GM13976 (cell line): ENCODE measurements around the gene RGS7.
"Not testable (repeated sequence)": the region's sequence is repeated elsewhere in the genome, so short reads cannot be mapped to it uniquely, and the experiment has no call there.

Experiments used
- DNase-seq: peaks from one replicate; pipeline ENCODE4 v3.0.0; 2012; ENCODE audit warnings: low spot score
- CTCF ChIP-seq: IDR thresholded peaks from 2 replicates; pipeline ENCODE4 v1.5.1; 2012; ENCODE audit warnings: borderline replicate concordance, mild to moderate bottlenecking; ENCODE audit not compliant: insufficient read depth; ENCODE audit errors: extremely low read depth, missing control alignments, control extremely low read depth
- in situ Hi-C: fragments of 300-500 bp; cut with MboI; formaldehyde crosslinking; loops from one replicate; pipeline ENCODE4 v1.12.0; 2022; ENCODE audit warnings: low sequenced_read_pairs, mixed read lengths, inconsistent platforms; ENCODE audit not compliant: unreplicated experiment

The RGS7 gene

DNA sequence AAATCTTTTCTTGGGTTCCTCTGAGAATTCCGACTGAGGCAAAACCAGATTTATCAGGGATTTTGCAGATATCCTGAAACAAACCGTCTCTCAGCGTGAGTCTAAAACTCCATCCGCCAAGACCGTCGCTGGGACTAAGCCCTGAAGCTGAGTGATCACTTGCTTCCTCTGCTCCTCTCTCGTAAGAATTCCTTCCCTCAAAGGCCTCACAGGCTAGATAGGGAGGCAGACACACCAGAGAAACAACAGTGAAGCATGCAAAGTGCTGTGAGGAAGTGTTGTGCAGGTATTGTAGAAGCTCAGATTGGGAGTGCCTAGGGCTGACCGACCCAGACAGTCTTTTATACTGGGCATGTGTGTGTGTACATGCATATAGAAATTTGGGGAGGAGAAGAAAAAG, 119.1 kb downstream of the RGS7 start:
- DNase-seq: no peak
- in situ Hi-C loops: no loop called here
- no peak for TF ChIP-seq CTCF

- in situ Hi-C loops: no loop called here
- no peak for DNase-seq
- TF ChIP-seq CTCF: no peak
Measured at GRCh38 chr1:241235256-241235897, 121.6 kb downstream of the RGS7 start.

- in situ Hi-C loops: no loop called here
- no peak for TF ChIP-seq CTCF
- no peak for DNase-seq
Measured at GRCh38 chr1:241229711-241230110, 127.3 kb downstream of the RGS7 start.

DNA sequence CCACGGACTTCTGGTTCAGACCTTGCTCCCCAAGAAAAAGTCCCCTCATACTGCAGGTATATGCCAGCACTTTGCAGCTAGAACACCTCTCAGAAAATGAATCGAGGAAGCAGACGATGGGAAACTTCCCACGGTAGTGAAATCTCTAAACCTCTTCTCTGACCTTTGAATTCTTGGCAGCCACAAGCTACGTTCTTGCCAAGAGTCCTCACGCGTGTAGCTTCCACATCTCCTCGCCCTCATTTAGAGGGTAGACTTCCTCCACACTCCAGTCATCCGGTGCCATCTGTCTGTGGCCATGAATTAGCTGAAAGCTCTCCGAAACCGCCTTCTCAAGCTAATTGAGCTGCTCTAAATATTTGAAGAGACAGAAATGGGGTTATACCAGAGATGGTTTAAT, 127.8 kb downstream of the RGS7 start:
- in situ Hi-C loops: no loop called here
- TF ChIP-seq CTCF: no peak
- no peak for DNase-seq

DNA sequence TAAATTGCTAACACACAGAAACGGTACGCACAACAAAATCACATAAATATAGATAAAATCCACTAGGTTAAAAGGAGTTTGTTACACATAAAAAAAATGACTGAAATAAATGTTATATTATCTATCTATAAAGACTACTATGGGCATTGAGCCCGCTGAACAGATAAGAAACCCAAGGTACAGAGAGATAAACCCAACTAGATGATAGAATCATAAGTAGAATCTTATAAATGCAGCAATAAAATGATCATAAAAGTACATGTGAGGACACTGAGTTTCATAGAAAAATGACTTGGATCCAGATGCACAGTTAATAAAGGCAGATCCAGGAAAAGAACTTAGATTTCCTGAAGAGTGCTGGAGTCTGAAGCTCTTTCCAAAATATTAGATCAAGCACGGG, 128.7 kb downstream of the RGS7 start:
- no peak for DNase-seq
- no peak for TF ChIP-seq CTCF
- in situ Hi-C loops: no loop called here

- no peak for TF ChIP-seq CTCF
- in situ Hi-C loops: no loop called here
- no peak for DNase-seq
Measured at GRCh38 chr1:241225741-241226140, 131.3 kb downstream of the RGS7 start.

DNA sequence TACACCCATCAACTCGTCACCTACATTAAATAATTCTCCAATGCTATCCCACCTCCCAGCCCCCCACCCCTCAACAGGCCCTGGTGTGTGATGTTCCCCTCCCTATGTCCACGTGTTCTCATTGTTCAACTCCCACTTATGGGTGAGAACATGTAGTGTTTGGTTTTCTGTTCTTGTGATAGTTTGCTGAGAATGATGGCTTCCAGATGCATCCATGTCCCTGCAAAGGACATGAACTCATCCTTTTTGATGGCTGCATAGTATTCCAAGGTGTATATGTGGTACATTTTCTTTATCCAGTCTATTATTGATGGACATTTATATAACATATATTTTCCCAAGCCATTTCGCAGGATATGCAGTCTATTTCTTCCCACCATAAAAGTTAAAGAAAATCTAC, 132.8 kb downstream of the RGS7 start:
- DNase-seq, in situ Hi-C loops: not testable (repeated sequence)

GRCh38 chr1:241222813-241223212, 134.2 kb downstream of the RGS7 start:
- in situ Hi-C loops: not testable (repeated sequence)

More at GRCh38 chr1:241222813-241223212, 134.2 kb downstream of the RGS7 start:
- DNase-seq: not testable (repeated sequence)
